ENCODE results near the gene RNF144A. TPM values are rescaled to one million over a fixed set of nuclear protein-coding genes. Genes with fewer than 3 reads are reported as not detected.

Gene RNF144A
- total RNA-seq, 1 experiment from 2014 or later, result 10.3 TPM

DNA sequence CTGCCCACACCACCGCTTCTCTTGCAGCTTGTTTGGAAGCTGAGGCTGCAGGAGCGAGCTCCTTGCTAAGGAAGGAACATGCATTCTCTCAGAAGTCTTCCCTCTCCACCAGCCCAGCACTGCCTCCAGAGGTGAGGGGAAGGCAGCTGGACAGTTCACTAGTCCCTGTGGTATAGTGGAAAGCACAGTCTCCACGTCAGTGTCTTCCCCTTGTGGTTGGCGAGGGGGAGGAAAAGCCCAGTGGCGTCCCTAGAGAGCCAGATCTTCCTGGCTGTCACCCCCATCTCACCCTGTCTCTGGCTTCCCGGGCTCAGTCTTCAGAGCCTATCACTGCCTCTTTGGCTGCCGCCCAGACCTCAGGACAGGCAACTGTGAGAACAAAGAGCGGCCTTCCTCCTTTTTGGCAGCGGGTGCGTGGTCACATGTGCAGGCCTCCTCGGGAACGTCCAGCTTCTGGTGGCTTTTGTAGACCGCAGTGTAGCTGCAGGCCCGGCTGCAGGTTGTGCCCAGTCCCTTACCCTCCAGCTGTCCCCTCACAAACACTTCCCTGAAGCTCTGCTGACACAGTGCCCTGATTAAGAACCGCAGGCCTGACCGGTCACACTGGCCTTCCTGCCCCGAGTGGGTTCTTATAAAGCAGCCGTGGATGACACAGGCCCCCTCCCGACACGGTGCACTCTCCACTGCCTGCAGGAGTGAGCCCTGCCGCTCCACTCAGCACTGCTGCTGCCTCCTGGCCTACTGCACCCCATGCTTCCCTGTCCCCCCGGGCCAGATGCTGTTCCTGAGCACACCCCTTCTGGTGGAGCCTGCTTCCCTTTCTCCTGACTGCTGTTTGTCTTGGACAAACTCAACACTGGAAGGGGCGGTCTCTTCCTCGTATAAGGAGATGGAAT, 90.9 kb downstream of the RNF144A start:
- DNase-seq (ENCODE audit: low read depth), result peak; percentile 91

DNA sequence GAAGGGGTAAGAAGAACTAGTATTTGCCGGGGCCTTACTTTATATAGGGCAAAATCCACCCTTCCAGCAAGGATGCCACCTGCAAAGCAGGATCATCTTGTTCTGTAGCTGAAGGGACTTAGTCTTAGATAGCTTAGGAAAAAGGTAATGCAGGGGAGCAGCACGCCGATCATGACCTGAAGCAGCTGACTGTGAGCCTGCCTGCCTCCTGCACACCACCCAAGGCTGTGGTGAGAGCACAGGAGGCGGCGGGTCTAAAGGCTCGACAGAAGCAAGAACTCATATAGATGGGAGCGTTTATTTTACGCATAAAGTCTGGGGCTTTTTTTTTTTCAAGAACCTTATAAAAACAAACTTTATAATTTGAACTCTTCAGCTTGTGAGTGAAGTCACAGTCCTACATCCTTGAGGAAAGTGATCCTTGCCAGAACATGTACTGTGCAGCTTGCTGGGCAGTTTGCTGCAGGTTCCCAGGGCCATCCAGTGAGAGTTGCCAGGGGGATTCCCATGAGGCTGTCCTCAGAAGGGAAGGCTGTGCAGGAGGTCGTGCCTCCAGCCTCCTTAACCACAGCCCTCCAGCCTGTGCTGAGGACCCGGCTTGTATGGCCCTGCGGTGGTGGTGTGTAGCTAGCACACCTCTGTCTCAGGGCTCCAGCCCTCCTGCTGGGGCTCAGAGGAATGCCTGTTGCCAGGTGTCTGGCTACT, 92.1 kb downstream of the RNF144A start:
- peak; percentile 74 for DNase-seq (ENCODE audit: low read depth)

DNA sequence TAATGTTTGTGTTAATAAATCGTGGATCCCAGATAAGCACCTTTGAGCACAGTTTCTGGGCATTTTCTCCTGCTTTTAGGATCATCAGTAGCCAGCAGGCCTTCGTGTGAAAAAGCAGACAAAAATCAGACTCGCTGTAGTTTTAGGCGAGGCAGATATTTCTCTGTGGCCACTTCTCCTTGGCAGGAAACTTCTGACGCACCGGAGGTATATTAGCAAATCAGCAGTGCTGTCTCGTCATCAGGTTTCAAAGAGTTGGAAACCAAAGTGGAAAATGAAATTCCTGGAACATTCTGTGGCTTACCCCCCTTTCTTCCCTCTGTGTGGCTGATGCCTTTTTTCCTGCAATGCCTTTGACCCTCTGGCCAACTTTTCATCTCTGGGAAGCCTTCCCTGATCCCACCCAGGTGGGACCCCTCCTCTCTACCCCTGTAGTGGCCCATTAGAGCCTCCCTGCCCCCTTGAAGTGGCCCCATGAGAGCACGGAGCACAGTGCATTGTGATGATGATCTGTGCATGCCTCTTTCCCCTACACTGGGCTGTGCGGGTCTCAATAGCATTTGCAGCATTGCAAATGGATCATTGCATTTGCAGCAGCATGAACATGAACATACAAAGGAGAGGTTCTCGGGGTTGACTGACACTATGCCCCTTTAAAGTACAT, 93.3 kb downstream of the RNF144A start:
- DNase-seq (ENCODE audit: low read depth), result peak; percentile 85

DNA sequence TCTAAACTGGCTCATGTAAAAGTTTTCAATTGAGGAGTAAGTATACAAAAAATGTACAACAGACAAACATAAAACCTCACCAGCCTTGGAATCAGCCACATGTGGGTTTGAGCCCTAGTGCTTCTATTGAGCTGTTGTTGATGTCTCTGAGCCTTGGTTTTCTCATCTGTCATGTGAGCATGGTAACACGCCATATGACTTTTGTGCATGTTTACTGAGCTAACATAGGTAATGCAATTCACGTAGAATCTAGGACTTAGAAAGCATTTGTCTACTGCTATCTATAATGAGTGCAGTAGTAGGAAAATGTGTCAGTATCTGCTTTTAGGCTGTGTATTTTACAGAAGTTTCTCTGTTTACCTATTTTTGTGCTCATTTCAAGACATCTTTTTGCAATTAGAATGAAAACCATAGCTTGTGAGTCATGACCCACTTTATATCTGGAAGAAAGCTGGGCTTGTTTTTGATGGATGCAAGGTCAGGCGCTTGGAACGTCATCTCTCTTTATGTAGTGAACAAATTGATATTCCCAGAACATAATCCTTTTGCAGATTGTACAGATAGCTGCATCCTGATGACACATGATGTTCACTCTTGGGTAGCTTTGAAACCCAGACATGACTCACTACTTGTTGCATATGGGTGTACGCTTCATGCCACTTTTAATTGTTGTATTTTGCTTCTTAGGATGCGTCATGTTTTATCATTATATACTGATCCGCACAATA, 94.3 kb downstream of the RNF144A start:
- DNase-seq (ENCODE audit: low read depth), result peak; percentile 91

DNA sequence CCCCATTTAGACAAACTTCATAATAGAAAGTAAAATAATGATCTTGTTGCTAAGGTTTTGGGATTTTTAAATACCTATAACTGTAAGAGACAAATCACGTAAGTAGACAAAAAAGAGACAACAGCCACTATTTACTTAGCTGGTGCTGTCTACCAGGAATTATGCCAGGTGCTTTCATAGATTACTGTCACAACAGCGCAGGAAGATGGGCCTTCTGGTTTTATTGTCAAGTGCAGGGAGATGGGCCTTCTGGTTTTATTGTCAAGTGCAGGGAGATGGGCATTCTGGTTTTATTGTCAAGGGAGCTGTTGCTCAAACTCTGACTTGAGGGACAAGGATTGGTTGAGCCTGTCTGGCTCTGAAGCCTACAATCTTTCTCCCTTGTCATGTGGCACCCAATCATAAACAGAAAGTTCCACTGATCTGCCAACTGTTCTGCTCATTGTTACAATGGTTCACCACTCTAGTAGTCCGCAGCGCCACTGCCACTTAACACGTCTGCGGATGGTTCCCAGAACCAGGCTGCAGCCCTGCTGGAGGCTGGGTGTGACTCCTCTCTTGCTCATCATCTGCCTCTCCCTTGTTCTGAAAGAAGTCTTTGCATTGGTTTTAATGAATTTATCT, 95.0 kb downstream of the RNF144A start:
- DNase-seq (ENCODE audit: low read depth), result peak; percentile 91

DNA sequence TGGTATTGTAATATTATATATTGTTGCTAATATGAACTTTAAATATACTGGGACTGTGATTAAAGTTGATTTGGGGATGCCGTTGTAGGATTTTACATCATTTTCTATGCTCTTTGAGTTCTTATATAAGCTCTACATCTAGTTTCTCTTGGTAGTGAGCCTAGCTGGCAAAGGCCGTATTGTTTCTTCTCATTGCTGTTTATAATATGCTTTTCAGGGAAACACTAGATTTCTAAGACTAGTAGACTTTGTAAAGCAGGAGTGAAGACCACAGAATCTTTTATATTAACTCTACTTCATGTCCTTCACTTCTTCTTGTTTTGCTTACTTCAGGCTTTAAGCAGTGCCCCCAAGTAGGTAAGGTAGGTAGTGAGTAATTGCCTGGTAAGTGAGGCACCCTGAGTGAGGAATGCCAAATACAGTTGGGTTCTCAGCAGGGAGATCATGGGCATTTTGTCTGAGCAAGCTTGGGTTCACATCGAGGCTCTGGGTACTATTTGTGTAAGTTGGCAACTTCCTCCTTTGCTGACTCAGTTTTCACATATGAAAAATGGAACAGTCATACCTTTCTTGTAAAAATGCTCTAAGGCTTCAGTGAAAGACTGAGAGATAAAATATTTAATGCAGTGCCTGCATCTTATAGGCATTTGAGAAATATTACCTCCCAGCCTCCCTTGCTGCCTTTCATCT, 96.4 kb downstream of the RNF144A start:
- DNase-seq (ENCODE audit: low read depth), result peak; percentile 71

DNA sequence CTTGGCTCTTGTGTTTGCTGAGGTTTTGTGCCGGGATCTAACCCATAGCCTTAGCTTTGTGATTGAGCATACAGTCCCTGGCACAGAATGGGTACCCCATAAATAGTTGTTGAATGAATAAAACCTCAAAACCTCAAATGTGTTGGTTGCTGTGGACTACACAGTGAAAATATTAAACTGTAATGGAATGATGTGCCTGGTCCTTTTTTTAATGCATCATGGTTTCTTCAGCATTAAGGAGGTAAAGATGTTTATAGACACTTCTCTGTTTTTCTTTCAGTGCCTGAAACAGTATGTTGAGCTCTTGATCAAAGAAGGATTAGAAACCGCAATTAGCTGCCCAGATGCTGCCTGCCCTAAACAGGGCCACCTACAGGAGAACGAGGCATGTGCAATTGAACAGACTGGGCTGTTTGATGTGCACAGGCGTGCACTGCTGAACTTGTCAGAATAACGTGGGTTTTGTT, 97.0 kb downstream of the RNF144A start:
- peak; percentile 69 for DNase-seq (ENCODE audit: low read depth)

DNA sequence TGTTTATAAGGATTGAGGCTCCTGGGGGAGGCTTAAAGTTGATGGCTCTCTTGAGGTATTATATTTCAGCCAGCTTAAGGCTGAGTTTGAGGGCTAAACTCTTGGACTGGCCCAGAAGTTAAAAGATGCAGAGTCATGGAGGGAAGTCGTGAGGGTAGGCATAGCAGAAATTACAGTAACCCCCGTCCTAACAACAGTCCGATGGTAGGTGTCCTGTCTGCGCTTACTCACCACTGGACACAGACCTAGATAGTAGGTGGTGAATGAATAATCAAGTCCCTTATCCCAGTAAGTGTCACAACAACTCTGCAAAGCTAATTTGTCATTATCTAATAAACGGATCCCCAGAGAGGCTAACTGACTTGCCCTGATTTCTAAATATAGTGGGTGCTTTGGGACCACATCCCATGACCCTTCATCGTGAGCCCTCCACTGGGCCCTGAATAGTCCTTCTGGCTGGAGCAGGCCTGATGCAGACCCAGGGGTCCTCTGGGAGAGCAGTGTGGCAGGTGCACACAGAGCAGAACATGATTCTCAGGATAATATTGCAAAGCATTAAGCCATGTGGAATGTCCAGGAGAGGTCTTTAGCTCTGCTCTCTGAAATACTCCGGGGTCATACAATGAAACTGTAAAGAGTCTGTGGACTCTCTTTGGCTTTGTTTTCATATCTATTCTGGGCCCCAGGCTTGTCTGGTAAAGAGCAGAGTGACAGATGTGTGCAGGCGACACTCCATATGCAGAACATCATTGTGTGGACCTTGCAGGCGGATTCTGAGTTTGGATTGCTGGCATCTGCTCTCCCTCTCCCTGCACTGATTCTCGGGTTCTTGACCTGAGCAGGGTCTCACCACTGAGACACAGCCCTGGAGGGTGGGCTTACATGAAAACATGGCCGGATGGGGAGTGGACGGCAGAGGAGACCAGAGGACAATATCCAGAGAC, 98.1 kb downstream of the RNF144A start:
- DNase-seq (ENCODE audit: low read depth), result no peak

DNA sequence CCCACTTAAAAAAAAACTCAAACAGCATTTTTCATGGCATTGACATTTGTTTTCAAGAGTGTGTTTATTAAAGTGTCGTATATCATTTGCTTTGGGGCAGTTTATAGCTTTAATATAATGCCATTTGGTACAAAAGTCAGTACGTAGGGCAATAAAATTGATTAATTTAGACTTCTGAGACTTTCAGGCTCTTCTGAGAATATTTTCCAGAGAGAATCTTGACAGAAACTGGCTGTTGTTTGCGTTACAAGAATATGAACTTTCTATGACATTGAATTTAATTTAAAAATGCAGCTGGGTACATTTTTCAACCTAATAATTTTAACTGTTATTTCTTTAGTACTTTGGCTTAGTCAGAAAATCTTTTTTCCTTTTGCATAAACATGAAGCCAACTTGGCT, 98.9 kb downstream of the RNF144A start:
- DNase-seq (ENCODE audit: low read depth), result no peak

DNA sequence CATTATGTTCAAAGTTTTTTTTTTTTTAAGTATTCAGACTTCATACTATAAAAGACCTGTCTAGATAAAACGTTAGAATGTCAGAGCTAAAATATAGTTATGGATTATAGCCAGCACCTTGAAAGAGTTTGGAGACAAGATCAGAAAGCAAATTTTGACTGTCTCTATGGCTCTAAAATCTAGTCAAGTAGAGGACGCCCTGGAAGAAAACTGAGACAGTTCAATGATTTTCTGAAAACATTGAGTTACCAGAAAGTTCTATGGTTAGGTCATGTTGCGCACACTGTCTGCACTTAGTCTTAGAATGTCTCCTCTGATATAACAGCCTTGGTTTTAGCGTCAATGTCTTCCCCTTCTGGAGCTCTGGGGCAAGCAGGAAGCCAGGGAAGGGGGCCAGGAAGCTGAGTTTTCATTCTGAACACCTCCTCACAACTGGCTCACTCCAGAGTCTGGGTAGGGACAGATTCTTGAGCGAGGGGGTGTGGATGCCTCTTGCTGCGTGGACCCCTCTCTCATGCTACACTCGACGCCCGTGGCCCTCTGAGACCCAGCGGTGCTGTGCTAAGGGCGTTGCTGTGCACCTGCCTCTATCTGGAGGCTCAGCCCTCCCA, 99.5 kb downstream of the RNF144A start:
- DNase-seq (ENCODE audit: low read depth), result no peak

DNA sequence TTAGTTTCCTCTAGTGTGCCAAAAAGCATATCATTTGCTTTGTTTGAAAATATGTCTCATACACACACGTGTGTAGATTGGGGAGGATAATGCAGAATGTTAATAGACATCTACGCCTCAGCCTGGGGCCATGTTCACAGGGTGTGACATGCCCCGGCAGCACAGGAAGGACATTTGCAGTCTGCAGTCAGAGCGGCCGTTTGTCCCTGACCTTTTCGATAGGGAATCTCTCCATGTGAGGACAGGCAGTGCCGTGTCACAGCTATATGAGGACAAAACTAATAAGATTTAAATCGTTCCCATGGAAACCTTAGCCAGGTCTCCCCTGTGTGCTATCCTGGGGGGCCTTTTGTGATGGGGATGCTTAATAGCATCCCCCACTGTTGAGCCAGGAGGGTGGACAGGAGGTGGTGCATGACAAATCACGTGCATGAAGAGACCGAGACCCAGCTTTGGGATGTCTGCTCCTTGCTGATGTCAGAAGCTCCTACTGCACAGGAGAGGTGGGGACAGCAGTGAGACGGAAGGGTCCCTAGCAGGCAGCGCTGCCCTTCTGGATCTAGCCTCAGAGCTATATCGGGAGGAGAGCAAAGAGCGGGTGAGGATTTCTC, 100.6 kb downstream of the RNF144A start:
- no peak for DNase-seq (ENCODE audit: low read depth)

DNA sequence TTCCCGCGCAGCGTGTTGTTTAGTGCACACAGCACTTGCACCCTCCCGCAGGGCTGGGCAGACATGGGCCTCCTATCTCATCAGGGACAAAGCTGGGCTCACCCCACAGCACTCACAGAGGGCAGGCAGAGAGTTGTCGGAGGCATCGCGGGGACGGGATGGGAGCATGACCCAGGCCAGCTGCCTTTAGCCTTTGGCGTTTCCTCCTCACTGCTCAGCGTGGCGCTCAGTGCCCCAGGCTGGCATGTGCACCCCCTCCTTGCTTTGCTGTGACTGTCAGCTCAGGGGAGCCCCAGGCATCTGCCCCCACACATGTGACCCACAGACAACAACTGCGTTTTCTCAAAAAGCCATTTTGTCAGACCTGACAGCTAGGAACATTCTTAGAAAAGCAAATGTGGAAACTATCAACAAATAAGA, 101.1 kb downstream of the RNF144A start:
- no peak for DNase-seq (ENCODE audit: low read depth)

DNA sequence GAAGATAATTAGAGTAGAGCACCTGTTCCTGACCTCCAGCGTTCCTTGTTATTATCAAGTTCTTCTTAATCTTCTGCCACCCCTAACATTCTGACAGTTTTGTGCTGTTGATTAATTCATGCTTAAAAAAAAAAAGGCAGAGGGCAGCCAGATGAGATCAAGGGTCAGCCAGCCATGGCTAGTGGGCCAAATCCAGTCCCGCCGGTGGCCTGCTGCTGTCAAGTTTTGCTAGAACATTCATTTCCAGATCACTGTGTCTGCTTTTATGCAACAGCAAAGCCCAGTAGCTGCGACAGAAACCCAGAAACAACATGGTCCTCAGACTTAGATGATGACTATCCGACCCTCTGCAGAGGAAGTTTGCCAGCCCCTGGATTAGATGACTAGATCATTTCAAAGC, 101.6 kb downstream of the RNF144A start:
- DNase-seq (ENCODE audit: low read depth), result no peak

DNA sequence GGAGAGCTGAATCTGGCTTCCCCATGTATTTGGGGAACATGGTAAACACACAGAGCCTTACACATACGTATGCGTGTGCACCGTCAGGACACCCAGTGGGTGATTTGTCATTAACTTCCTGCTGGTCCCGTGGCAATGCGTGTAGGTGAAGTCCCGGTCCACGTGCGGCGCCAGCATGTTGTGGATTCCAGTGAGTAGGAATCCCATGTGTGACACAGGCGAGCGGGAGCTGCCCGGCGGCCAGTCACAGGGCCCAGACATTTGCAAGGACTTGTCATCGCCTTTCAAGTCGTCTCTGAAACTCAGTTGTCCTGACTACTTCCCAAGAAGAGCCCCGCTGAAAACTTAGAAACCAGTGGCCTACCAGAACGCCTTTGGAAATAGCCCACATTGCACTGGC, 102.0 kb downstream of the RNF144A start:
- DNase-seq (ENCODE audit: low read depth), result no peak

DNA sequence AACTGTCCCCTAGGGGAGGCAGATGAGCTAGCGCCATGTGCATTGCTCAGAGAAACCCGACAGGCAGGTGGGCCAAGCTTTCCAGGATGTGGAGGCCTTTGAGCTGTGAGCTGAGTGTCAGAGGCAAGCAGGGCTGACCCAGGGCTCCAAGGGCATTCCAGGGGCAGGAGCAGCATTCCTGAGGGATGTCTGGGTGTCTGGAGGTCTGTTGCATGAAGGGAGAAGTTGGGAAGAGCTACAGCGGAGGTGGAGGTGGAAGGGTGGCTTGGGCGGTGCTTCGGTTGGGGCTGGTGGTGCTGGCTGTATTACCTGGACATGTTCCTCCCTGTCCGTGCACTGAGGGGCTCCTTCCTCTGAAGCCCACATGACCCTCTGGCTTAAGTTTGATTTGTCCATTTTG, 102.8 kb downstream of the RNF144A start:
- DNase-seq (ENCODE audit: low read depth), result no peak

DNA sequence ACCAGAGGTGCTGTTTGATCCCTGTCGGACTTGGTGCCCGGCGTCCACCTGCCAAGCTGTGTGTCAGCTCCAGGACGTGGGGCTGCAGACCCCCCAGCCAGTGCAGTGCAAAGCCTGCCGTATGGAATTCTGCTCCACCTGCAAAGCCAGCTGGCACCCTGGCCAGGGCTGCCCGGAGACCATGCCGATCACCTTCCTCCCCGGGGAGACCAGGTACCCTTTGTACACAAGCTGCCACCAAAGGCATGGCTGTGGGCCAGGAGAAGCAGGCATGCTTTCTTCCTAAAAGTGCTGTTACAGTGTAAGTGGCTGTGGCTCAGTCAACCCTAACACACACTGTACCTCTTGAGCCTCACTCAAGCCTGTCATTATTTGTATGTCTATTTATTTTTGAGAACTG, 103.3 kb downstream of the RNF144A start:
- no peak for DNase-seq (ENCODE audit: low read depth)

DNA sequence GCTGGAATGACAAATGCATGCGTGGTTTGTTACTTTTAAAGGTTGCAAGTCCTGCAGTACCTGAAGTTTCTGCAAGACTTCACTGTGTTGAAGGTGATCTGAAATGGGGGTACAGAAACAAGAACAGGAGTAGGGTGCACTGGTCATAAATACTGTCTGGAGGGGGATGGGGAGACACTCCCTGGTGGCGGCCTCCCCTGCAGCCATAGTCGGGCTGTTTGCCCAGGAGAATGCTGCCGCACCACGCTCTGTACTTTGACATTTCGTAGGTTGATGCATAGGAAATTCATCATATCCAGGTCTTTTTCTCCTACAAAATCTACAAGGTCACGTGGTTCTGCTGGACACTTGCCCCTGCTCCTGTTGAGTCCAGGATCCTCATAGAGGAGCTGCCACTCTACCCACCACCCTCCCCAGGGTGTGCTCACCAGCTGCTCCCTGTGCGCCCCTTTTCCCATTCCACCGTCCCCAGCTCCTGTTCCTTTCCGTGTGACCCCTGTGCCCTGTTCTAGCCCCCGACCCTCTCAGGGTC, 103.8 kb downstream of the RNF144A start:
- DNase-seq (ENCODE audit: low read depth), result no peak
